Caco-2 (cell line): ENCODE data around the gene ALK. TPM values are rescaled to one million over a fixed set of nuclear protein-coding genes. Genes with fewer than 3 reads are reported as not detected.

Experiments used
- BruUV-seq: library from RNA; stranded (reverse); fragments of 400-500 nt; replicated peaks from 2 replicates; lab custom pipeline; 2021; lab: Mats Ljungman, UMichigan
- CTCF ChIA-PET: fragments of 300-600 bp; sonication (Branson Sonifier 250); formaldehyde crosslinking; loops from one replicate; lab custom pipeline; 2022; ENCODE audit warnings: antibody characterized with exemption; lab: Charles Lee
- POLR2A ChIA-PET: fragments of 300-600 bp; sonication (Branson Sonifier 250); formaldehyde crosslinking; loops from one replicate; lab custom pipeline; 2022; ENCODE audit warnings: antibody characterized with exemption; lab: Charles Lee
- DNase-seq, 2 experiments: peaks; one replicate each; pipeline versions ENCODE4 v3.0.0 to v3.0.0-alpha.2; 2020 to 2022
- H3K27me3 ChIP-seq: replicated peaks from 2 replicates; pipeline ENCODE4 v1.6.0; 2011; ENCODE audit warnings: low read length; ENCODE audit not compliant: control insufficient read depth, insufficient read depth
- H3K36me3 ChIP-seq: 2 replicates; pipeline ENCODE4 v1.5.1; 2011; ENCODE audit warnings: low read length; ENCODE audit not compliant: control insufficient read depth, insufficient read depth
- H3K4me1 ChIP-seq: fragments of 250-450 bp; sonication (Bioruptor Pico); 2 replicates; pipeline ENCODE4 v1.5.1; 2020; ENCODE audit warnings: mild to moderate bottlenecking
- H3K4me3 ChIP-seq: 2 replicates; pipeline ENCODE4 v1.5.1; 2011; ENCODE audit warnings: low read depth, mild to moderate bottlenecking, control low read depth, low read length
- H3K9me3 ChIP-seq: fragments of 250-450 bp; sonication (Bioruptor Pico); 2 replicates; pipeline ENCODE4 v1.5.1; 2020; ENCODE audit warnings: mild to moderate bottlenecking, moderate library complexity
- H3K27ac Mint-ChIP-seq: one replicate; pipeline ENCODE4 v1.8.0; 2022; ENCODE audit warnings: mixed read lengths; ENCODE audit not compliant: unreplicated experiment
- H3K27me3 Mint-ChIP-seq: one replicate; pipeline ENCODE4 v1.8.0; 2022; ENCODE audit warnings: mixed read lengths; ENCODE audit not compliant: insufficient read depth, unreplicated experiment
- H3K36me3 Mint-ChIP-seq: one replicate; pipeline ENCODE4 v1.8.0; 2022; ENCODE audit warnings: mild to moderate bottlenecking, mixed read lengths; ENCODE audit not compliant: insufficient read depth, unreplicated experiment
- H3K4me1 Mint-ChIP-seq: one replicate; pipeline ENCODE4 v1.8.0; 2022; ENCODE audit warnings: low read depth, mixed read lengths; ENCODE audit not compliant: unreplicated experiment
- H3K4me3 Mint-ChIP-seq: one replicate; pipeline ENCODE4 v1.8.0; 2022; ENCODE audit warnings: mild to moderate bottlenecking, moderate library complexity, mixed read lengths; ENCODE audit not compliant: unreplicated experiment
- H3K9me3 Mint-ChIP-seq: one replicate; pipeline ENCODE4 v1.8.0; 2022; ENCODE audit warnings: mixed read lengths; ENCODE audit not compliant: unreplicated experiment
- CTCF ChIP-seq, 2 experiments: fragments of 200-600 bp in 1 of 2; IDR thresholded peaks; 1 replicate in 1 of 2; 2 replicates in 1 of 2; pipeline versions ENCODE4 v1.5.1 to v1.8.0; 2011 to 2022; ENCODE audit warnings: antibody characterized with exemption in 1 of 2, control low read depth in 1 of 2, inconsistent platforms in 1 of 2, low read depth in 1 of 2, low read length in 1 of 2, mild to moderate bottlenecking in 1 of 2, moderate library complexity in 1 of 2; ENCODE audit not compliant: insufficient read depth in 1 of 2, severe bottlenecking in 1 of 2, unreplicated experiment in 1 of 2
- intact Hi-C: fragments of 100-400 bp; cut with micrococcal nuclease; formaldehyde crosslinking; loops from one replicate; pipeline ENCODE4 v1.10.0; 2022; ENCODE audit not compliant: unreplicated experiment
- total RNA-seq: library from RNA; stranded (reverse); gene quantifications from 2 replicates; pipeline ENCODE4 v1.2.3, GENCODE V29; 2022

The ALK gene
- total RNA-seq, 1 experiment from 2014 or later, result 0.11 TPM

- no peak overlapping the region for H3K27ac Mint-ChIP-seq
- ChIA-PET CTCF (no interaction called here), POLR2A (no interaction called here)
- intact Hi-C loops, result no loop called here
- no peak for DNase-seq
- Histone ChIP-seq H3K4me3 (no peak overlapping the region), H3K4me1 (no peaks in the 10 kb centered on the region), H3K9me3 (no peaks in the 10 kb centered on the region), H3K27me3 (no peaks in the 10 kb centered on the region; the same call in 1 of the 2 replicates), H3K36me3 (no peaks in the 10 kb centered on the region)
- H3K27me3 Mint-ChIP-seq, result peaks cover 11% of the 10 kb centered on the region
- BruUV-seq, result no TSS peak
- no peaks in the 10 kb centered on the region for H3K9me3 Mint-ChIP-seq
- no peak overlapping the region for H3K4me3 Mint-ChIP-seq
- no peak for TF ChIP-seq CTCF (IDR thresholded peaks at IDR 0.05; ENCODE audit: insufficient read depth in 1 of 2, low read depth in 1 of 2, low read length in 1 of 2, severe bottlenecking in 1 of 2, unreplicated experiment in 1 of 2)
- no peaks in the 10 kb centered on the region for H3K36me3 Mint-ChIP-seq
- no peaks in the 10 kb centered on the region for H3K4me1 Mint-ChIP-seq
These were observed 145.4 kb downstream of the ALK start for GRCh38 chr2:29775937-29776336.

GRCh38 chr2:29774624-29775023, 146.8 kb downstream of the ALK start:
- BruUV-seq, result no TSS peak
- no peak overlapping the region for H3K4me3 Mint-ChIP-seq
- DNase-seq, result no peak
- Histone ChIP-seq H3K4me1 (no peaks in the 10 kb centered on the region), H3K36me3 (no peaks in the 10 kb centered on the region), H3K9me3 (no peaks in the 10 kb centered on the region), H3K4me3 (no peak overlapping the region), H3K27me3 (no peaks in the 10 kb centered on the region; the same call in 1 of the 2 replicates)
- no peaks in the 10 kb centered on the region for H3K4me1 Mint-ChIP-seq
- peaks cover 13% of the 10 kb centered on the region for H3K27me3 Mint-ChIP-seq
- no peaks in the 10 kb centered on the region for H3K36me3 Mint-ChIP-seq
- no peak overlapping the region for H3K27ac Mint-ChIP-seq
- no peaks in the 10 kb centered on the region for H3K9me3 Mint-ChIP-seq
- CTCF ChIA-PET, result no interaction called here
- no peak for TF ChIP-seq CTCF (IDR thresholded peaks at IDR 0.05; ENCODE audit: insufficient read depth in 1 of 2, low read depth in 1 of 2, low read length in 1 of 2, severe bottlenecking in 1 of 2, unreplicated experiment in 1 of 2)
- intact Hi-C loops, result no loop called here
- POLR2A ChIA-PET, result no interaction called here

GRCh38 chr2:29770846-29771245, 150.5 kb downstream of the ALK start:
- Histone ChIP-seq H3K4me3 (no peak overlapping the region), H3K4me1 (no peaks in the 10 kb centered on the region), H3K27me3 (no peaks in the 10 kb centered on the region), H3K9me3 (no peaks in the 10 kb centered on the region), H3K36me3 (no peaks in the 10 kb centered on the region)
- CTCF ChIA-PET, result no interaction called here
- intact Hi-C loops, result no loop called here
- TF ChIP-seq CTCF (IDR thresholded peaks at IDR 0.05; ENCODE audit: insufficient read depth in 1 of 2, low read depth in 1 of 2, low read length in 1 of 2, severe bottlenecking in 1 of 2, unreplicated experiment in 1 of 2), result no peak
- H3K9me3 Mint-ChIP-seq, result no peaks in the 10 kb centered on the region
- no peak overlapping the region for H3K27ac Mint-ChIP-seq
- no TSS peak for BruUV-seq
- H3K4me3 Mint-ChIP-seq, result no peak overlapping the region
- DNase-seq, result no peak
- H3K36me3 Mint-ChIP-seq, result no peaks in the 10 kb centered on the region
- no peaks in the 10 kb centered on the region for H3K4me1 Mint-ChIP-seq
- H3K27me3 Mint-ChIP-seq, result peaks cover 17% of the 10 kb centered on the region
- POLR2A ChIA-PET, result no interaction called here
